NCI-H1417 treated with DMSO at 0.1 percent for 48 hours (cell line): ENCODE data around the gene RABGAP1L.
"Not testable (repeated sequence)": the region's sequence is repeated elsewhere in the genome, so short reads cannot be mapped to it uniquely, and the experiment has no call there.

Experiments used
- DNase-seq: peaks from one replicate; lab custom pipeline; 2025; lab: John Stamatoyannopoulos, UW

The RABGAP1L gene

DNA sequence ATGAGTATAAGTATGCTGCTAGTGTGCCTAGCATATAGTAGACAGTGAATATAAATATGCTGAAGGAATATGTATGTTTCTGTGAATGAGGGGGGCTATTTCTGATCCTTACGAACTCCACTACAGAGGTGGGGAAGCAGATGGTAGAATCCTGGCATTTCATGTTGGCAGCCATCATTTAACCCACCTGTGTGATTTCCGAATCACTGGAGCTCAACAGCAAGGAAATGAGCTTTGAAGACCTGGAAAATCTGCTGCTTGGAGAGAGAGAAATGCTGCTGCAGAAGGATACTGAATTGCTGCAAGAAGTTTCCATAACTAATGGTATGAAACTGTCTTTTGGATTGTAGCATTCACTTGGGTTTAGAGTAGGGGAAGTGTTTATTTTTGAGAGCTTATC is 83.5 kb downstream of the RABGAP1L start:
- DNase-seq, result no peak

DNA sequence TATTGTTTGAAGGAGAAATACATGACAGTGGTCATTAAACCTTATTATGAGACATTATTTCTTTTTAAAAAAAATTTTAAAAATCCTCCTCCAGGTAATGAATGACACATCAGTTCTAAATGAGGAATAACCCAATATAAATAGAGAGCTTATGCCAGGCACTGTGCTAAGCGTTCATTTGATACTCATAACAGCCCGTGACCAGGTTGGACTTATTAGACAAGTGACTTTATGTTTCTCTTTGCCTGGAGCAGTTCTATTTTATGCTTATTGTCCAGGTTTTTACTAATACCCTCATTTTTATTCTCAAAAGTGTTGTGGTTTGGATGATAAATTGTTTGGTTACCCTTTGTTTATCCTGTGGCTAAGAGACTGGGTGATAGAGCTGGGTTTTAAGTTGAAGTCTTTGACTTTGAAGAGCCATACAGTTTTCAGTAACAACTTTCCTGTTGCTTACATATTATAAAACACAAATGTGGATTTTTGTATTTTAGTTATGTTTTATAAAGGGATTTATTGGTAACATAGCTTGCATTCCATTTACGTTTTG is 84.2 kb downstream of the RABGAP1L start:
- DNase-seq, result no peak

DNA sequence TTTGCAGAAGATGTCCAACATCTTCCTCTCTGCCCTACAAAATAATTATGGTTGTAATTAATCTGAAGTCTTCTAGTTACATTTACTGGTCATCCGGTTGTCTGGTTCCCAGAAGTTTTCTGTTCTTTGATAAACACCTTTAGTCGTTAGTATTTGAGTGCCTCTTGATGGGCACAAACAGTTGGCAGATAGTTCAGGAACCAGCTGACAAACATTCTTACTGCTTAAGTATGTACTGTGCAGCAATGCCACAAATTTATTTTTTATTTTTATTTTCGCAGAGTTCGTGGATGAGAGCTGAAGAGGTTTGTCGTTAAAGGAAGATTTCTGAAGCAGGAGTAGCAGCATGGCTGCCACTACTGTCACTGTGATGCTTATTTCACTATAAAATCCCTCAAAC is 84.7 kb downstream of the RABGAP1L start:
- no peak for DNase-seq

DNA sequence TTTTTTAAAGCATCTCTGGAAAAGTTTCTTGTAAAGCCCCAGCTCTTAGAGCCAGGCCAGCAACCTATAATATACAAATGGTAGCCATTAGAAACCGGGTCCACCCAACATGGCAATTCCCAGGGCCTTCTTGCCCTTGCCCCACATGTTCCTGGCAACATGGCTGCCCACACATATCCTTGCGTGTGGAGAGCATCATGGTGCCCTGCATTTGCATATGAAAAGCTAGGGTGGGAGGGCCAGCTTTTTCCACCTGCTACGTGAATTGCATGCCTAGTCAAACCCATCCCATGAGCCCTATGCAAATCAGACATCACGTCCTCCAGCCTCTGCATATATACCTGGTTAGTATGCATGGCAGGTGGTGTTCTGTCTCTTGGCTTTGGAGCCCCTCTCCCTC is 88.2 kb downstream of the RABGAP1L start:
- no peak for DNase-seq

DNA sequence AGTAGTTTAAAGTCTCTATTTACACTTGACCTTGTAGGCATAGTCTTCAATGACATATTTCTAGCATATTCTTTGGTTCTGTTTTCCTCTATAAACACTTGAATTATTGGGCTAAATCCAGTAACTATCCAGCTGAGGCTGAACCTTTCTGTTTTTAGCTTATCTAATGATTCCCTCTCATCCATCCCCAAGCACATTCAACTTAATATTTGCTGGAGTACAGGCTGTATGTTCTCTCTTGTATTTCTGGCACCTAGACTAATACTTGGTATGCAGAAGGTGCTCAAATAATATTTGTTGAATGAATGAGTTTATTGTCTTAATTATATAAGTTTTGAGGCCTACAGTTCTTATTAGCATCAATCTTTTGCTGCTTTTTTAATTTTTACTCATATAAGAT is 88.7 kb downstream of the RABGAP1L start:
- DNase-seq, result no peak

DNA sequence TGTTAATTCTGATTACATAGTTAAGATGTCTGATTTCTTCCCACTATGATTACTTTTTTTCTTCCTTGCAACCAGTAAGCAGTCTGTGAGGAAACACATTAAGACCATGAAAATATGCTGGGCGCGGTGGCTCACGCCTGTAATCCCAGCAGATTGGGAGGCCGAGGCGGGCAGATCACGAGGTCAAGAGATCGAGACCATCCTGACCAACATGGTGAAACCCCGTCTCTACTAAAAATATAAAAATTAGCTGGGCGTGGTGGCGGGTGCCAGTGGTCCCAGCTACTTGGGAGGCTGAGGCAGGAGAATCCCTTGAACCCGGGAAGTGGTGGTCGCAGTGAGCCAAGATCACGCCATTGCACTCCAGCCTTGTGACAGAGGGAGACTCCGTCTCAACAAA is 97.1 kb downstream of the RABGAP1L start:
- not testable (repeated sequence) for DNase-seq

DNA sequence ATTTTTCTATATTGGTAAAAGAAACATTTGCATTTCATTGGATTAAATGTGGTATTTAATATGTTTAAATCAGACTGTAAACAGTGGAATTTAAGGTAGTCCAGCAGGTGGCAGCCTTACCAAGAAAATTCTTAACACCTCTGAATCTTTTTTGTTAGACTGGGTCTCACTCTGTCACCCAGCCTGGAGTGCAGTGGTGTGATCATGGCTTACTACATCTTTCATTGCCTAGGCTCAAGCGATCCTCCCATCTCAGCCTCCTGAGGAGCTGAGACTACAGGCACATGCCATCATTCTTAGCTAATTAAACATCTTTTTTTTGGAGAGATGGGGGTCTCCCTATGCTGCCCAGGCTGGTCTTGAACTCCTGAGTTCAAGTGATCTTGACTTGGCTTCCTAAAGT is 98.8 kb downstream of the RABGAP1L start:
- DNase-seq, result no peak

DNA sequence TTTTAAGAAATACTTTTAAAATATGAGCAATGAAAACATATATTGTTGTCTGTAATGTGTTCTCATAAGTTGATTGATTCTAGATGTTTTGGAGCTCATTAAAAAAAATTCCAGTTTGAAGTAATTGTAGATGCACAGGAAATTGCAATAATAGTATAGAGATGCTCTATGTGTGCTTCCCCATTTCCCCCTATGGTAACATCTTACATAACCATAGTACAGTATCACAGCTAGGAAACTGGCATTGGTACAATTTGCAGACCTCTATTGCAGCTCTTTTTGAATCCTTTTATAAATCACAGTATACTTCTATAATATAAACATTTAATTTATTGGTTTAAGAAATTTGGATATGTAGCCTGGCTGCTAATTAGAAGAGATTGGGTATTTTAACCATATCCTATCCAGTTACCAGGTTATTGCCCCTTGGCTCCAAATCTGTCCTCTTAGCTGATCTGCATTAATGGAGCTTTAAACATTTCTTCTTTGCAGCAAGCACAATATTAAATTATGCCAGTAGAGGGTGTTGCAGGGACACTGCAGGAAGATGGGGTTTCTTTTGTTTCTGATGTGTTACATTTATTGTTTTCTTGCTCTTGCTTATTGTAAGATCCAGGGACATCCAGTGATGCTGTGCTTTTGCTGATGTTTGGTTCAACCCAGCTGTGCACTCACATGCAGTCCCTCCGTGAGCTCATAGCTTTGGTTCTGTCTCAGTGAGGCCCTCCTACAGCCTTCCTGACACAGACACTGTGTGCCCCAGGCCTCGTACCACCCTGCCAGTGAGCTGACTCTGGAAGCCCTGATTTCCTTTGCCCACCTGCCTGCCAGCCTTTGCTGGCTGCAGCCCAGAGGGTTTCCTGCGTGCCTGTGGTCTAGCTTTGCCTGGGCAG is 103.3 kb downstream of the RABGAP1L start:
- peak; percentile 22 for DNase-seq

DNA sequence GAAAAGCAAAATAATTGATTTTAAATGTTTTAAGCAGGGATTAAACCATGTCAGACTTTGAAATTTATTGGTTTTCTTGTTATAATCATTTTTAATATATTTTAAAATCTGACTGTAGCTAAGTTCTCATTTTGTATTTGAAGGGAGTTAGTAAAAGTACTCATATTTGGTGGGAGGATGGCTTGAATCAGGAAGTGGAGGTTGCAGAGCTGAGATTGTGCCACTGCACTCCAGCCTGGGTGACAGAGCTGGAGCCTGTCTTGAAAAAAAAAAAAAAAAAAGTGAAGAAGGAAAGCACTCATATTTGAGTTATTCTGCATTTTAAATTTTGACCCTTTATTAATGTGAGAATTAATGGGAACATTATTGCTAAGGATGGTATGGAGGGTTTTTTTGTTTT is 106.0 kb downstream of the RABGAP1L start:
- no peak for DNase-seq

DNA sequence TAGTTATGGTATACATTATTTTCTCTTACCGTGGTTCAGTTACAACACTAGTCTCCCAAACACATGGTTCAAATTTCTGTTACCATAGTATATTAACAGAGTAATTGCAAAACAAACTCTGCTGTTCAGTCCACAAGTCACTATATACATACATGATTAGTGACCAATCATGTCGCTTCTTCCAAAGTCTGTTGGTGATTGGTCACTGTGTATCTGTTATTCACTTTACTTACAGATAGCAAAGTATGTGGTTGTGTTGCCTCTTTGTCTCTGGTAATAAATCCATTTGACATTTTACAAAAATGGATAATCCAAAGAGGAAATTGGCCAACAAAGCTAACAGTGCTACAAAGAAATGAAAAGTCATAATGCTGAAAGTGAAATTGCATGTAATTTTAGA is 107.2 kb downstream of the RABGAP1L start:
- DNase-seq, result no peak

DNA sequence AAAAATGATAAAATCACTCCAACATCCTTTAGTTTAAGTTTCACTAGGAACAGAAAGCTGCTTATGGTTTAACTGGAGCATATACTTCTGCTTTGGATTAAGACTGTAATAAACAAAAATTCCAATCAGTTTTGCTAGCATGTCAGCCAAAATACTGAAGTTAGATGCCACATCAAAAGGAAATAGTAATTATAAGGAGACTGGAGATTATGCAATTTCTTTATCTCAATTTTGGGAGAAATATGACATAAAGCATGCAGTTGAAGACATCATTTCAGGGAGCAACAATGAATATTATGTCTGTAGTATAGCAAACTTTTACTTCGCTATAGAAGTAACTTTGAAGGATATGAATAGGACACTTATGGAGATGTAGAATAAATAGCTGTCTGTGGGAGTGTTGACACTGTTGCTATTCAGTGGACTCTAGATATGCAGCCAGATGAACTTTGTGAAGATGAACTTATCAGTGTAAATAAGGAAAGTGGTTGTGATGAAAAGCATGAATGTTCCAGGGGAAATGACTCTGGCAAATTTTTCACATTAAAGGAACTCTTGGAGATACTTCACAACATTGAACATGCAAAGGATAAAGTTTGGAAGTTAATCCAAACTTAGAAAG is 107.8 kb downstream of the RABGAP1L start:
- DNase-seq, result no peak

DNA sequence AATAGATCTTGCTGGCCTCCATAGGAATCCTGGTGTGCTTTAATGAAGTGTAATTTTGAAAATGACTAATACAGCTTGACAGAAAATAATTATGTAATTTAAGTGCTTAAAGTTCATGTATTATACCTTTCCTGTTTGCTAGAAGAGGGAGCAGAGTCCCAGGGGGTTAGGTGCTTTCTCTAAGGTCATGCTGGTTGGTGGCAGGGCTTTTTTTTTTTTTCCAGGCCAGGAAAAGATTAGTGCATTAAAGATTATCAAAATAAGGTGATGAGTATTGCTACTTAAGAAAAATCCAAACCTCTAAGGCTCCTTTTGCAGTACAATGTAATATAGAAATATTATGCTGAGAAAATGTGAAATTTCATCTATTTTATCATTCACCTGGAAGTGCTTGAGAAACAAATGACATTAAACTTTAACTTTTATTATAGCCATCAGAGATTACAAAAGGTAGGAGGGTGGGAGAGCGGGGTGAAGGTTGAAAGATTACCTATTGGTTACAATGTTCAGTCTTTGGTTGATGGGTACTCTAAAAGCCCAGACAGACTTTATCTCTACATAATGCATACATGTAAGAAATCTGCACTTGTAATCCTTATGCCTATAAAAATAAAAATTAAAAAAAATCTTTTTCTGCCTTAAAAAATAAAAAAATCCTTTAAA is 110.8 kb downstream of the RABGAP1L start:
- DNase-seq, result no peak

DNA sequence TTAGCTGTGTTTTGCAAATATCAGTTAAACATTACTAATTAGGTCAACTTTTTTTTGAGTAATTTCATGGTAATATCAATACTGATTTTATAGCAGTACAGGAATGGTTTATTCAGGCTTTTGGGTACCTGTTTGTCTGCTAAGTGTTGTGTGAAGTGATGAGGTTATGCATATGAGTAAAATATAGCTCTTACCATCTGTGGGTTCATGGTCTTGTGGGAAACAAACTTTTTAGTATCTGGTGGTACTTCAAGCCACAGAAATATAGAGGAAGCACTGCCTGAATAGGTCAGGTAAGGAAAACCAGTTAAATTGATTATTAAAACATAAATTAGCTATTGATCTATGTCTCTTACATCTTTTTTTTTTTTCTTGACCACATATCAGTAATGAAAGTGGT is 113.9 kb downstream of the RABGAP1L start:
- no peak for DNase-seq

DNA sequence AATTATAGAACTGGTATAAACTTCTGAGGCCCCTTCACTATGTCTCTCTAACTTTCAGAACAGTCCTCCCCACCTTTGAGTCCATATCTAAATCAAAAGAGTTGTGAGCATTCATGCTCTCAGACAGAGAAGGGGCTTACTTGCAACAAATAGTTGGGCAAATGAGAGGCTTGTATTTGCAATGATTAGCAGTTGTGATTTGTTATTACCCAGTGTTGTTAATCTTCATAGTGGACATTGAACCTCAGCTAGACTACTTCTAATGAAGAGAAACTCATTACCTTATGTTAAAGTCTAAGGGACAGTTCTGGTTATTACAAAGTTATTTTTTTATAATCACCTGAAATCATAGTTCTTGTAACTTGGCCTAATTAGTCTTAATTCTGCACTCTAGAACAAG is 114.5 kb downstream of the RABGAP1L start:
- no peak for DNase-seq

DNA sequence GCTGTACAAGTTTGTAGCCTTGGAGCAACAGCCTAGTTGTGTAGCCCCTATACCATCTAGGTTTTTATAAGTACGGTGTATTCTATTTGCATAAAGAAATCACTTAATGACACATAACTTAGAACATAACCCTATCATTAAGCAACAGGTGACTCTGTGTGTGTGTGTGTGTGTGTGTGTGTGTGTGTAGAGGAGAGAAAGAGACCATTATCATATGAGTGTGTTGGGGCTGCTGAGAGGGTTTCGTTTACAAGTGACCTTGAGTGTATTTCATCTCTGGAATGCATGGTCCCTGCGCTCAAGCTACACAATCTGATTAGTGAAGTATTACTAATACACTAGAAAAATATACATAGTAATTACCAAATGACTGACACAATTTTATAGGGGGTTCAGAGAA is 115.1 kb downstream of the RABGAP1L start:
- DNase-seq, result no peak

DNA sequence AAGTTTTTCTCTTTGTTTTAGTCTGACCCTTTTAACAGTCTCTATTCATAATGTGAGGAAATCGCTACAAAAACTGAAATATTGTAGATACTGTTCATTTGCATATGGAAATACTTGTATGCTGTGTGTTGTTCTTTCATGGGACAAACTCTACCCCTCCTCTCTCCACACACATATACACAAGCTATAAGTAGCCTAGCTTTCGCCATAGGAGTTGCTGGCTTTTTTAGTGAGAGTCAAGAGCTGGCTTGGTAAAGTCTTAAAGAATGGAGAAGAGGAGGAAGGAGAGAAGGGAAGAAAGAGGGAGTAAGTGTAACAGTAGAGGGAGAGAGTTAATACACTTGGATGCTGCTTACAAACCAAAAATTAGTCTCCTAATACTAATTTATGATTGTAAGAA is 115.6 kb downstream of the RABGAP1L start:
- no peak for DNase-seq

DNA sequence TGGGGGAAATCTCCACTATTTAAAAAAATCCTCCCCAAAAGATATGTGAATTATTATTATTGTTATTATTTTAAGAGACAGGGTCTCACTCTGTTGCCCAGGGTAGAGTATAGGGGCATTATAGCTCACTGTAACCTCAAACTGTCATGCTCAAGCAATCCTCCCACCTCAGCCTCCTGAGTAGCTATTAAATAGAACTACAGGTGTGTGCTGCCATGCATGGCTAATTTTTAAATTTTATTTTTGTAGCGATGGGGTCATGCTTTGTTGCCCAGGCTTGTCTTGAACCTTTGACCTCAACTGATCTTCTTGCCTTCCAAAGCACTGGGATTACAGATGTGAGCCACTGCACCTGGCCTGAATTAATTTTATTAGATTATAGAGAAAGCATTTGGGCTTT is 116.8 kb downstream of the RABGAP1L start:
- no peak for DNase-seq

DNA sequence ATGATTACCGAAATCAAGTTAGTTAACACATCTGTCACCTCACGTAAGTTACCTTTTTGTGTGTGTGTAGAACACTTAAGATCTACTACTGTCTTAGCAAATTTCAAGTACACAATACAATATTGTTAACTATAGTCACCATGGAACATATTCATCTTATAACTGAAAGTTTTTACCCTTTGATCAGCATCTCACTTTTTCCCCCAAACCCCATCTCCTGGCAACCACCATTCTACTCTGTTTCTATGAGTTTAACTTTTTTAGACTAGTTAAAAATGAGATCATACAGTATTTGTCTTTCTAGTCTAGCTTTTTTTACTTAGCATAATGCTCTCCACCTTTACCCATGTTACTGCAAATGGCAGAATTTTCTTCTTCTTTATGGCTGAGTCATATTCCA is 124.7 kb downstream of the RABGAP1L start:
- DNase-seq, result no peak

DNA sequence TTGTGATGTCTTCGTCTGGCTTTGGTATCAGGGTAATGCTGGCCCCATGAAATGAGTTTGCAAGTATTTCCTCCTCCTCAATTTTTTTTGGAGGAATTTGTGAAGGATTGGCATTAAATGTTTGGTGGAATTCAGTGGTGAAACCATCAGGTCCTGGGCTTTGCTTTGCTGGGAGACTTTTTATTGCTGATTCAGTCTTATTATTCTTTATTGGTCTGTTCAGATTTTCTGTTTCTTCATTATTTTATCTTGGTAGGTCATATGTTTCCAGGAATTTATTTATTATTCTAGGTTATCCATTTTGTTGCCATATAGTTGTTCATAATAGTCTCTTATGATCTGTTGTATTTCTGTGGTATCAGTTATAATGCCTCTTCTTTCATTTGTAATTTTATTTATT is 126.7 kb downstream of the RABGAP1L start:
- DNase-seq, result no peak

DNA sequence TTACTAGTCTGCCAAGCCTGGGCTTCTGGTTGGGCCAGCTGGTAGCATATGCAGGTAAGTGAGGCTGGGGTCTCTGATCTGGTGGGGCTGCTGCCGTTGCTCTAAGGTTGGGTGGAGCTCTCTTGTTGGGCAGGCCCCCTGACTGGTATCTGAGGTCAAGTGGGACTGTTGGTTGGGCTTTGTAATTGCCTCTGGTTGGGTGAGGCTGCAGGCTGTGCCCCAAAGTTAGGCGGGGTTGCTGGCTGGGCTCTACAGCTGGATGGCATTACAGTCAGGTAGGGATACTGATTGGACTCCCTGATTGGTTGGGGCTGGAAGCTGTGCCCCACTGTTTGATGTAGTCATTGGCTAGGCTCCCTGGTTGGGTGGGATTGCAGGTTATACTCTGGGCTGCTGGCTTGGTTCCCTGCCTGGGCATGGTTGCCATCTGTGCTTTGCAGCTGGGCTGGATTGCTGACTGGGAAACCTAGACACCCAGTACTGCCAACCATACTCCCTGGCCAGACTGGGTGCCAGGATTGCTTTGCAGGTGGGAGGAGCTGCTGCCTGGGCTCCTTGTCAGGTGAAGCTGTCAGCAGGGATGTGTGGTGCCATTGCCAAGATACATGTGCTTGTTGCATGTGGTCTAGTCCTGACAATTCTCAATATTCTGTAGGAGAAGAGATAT is 130.5 kb downstream of the RABGAP1L start:
- DNase-seq, result no peak

DNA sequence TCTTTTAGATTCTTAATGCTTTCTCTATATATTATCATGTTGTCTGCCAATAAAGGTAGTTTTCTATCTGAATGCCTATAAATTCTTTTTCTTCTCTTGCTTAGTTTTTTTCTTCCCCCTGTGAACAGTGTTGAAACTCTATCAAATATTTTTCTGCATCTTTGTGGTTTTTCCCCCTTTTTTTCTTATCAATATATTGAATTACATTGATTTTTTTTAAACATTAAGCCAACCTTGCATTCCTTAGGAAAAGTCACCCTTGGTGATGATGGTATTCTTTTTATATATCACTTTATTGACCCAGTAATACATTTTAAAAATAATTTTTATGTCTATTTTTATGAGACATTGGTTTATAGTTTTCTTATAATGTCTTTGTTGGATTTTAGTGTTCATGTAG is 131.7 kb downstream of the RABGAP1L start:
- no peak for DNase-seq

DNA sequence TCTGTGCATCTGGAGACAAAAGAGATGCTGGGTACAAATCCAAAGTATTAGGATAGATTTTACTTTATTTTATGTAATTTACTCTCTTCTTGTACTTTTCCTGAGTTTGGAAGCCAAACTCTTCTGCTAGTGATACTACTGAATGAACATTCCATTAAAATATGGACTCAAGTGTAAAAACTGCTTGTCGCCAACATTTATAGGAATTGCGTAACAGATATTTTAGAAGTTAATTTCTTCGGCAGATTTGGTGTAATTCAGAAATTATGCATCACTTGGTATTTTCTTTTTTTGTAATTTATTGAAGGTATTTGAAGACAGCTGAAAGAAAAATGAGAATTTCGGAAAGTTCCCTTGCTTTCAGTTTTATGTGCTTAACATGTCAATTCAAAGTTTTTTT is 137.0 kb downstream of the RABGAP1L start:
- no peak for DNase-seq
